NCI-H128 (cell line): ENCODE data around the gene MAST4.
"Not testable (repeated sequence)": the region's sequence is repeated elsewhere in the genome, so short reads cannot be mapped to it uniquely, and the experiment has no call there.

ENCODE experiments used
- DNase-seq: peaks from one replicate; lab custom pipeline; 2025; ENCODE audit not compliant: unreplicated experiment; lab: John Stamatoyannopoulos, UW

The MAST4 gene

DNA sequence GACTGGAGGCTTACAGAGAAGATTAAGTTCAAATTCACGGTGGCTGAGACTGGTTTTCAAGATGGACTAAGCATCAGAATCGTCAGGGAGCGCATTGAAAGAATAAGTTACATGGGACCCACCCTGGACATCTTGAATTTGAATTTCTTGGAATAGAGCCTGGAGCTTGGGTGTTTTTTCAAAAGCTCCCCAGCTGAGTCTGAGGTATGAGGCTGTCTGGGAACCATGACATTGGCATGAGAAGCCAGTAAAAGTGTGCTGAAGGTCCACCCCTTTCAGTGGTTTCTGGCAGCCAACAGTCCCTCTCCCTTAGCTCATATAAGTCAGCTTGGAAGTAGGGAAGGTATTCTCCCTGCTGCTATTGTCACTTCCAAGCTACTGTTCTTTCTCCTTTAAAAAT, 97.8 kb downstream of the MAST4 start:
- no peak for DNase-seq

DNA sequence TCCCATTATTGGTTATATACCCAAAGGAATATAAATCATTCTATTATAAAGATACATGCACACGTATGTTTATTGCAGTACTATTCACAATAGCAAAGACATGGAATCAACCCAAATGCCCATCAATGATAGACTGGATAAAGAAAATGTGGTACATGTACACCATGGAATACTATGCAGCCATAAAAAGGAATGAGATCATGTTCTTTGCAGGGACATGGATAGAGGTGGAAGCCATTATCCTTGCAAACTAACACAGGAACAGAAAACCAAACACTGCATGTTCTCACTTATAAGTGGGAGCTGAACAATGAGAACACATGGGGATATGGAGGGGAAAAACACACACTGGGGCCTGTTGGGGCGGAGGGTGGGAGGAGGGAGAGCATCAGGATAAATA, 99.6 kb downstream of the MAST4 start:
- DNase-seq = not testable (repeated sequence)

DNA sequence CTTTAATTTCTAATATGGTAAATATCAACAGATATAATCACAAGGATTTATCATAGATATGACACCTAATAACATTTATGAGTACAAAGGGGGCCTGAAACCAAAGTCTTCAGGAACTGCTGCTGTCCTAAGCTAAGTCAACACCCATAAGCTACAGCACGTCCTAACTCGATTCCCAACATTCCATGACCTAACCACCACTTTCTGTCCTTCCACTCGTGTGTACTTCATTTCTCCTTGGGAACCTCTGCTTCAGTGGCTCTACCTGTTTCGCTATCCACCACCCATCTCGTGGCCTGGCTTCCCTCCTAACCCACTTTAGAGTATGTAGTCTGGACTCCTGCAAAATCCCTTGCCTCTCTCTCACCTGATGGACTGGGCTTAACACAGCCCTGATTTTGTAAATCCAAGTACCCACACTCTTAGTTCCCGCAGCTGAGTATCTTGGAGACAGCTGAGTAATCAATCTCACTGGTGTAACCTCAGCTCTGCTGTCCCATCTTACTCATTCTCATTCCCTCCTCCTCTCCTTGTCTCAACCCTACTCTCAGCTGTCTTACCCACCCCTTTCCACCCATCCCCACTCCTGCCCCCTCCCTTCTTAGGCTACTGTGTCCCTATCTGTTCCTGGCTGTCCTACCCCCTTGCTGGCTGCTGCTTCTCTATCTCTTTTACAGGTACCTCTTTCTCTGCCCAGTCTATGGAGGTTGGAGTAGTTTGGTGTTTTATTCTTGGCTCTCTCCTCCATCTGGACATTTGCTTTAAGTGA, 101.8 kb downstream of the MAST4 start:
- no peak for DNase-seq

DNA sequence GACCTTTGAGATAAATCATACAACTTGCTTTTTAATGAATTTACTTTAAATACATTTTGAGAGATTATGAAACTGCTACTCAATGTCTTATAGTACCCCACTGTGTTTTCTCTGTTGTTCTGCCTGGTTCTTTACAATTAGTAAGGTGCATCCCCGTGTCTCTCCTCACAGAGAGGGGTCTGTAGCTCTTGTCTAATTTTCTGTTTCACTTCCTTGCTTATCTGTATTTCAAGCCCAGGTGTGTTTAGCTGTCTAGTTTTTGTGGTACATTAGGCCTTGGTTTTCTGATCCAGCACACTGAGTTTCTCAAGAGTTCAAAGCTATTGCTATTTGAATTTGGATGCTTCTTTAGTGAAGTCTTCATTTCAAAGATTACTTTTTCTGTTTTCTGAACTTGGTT, 105.1 kb downstream of the MAST4 start:
- no peak for DNase-seq

DNA sequence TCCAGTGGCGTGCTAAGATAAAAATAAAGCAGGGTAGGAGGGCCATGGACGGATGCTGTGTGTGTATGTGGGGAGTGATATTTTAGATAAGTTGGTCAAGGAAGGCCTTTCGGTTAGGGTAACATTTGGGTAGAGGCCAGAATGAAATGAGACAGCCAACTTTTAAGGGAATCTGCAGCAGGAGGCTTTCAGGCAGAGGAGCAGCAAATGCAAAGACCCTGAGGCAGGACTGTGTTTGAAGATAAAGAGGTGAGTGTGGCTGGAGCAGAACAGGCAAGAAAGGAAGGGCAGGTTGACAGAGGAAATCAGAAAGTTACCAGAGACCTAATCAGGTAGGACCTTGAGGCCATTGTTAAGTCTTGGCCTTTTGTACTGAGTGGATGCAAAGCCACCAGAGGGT, 106.2 kb downstream of the MAST4 start:
- no peak for DNase-seq

DNA sequence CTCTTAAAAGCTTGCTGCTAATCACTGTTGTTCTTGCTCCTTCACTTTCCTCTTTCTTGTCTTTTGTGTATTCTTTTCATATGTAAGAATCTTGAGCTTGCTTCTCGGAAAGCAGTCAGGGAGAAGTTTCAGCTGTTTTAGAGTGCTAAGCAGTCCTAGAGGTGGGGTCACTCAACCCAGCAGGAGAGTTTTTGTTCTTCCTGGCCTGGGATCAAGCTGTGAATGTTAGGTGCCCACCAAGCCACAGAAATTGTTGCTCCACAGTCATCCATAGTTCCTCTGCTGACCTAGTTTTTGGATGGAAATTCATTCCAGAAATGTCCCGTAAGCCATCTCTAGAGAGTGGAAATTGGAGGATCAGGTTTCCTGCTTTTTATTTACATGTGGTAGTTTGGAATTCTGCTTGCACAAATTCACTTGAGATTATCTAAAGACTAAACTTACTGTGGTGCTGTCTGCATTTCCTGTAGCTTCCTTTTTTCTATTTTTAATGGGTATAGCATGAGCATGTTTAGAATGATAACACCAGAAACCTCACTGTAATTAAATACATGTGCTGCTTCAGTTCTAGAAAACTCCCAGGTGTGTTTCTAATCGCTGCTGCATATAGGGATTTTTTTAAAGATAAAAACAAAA, 108.7 kb downstream of the MAST4 start:
- no peak for DNase-seq

DNA sequence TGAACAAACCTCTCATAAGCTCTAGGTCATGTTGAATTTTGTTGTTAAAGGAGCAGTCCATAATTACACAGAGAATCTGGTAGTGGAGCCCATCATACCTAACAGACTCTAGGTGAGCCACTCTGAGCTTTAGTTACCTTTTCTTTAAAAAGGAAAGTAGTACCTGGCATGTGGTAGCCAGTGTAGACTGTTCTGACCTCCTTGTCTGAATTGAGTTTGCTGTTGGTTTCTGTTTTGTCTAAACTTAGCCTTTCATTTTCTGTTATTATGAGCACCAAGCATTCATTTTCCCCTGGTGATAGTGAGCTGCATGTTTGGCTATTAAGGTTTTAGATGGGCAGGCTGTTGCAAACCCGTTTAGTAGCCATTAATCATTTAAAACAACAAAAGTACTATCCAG, 112.2 kb downstream of the MAST4 start:
- no peak for DNase-seq

DNA sequence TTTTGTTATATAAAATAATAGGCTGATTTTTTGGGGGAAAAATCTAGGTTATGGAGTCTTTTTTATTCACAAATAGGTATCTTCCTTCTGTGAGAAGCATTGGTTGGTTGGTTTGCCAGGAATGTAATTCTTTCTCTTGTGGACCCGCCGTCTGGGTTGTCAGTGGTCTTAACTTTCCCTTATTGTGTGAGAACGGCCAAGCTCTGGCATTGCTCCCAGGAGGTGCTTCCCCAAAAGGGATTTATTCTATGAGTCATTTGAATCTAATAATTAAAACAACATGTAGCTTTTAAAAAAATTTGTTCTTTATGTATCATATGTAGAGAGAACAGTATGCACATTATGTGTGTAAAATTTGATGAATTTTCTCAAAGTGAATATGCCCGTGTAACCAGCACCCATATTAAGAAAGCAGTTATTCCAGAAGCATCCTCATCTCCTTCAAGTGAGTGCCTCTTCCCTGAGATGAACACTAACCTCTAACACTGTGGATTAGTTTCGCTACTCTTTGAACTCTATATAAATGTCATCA, 114.4 kb downstream of the MAST4 start:
- no peak for DNase-seq

DNA sequence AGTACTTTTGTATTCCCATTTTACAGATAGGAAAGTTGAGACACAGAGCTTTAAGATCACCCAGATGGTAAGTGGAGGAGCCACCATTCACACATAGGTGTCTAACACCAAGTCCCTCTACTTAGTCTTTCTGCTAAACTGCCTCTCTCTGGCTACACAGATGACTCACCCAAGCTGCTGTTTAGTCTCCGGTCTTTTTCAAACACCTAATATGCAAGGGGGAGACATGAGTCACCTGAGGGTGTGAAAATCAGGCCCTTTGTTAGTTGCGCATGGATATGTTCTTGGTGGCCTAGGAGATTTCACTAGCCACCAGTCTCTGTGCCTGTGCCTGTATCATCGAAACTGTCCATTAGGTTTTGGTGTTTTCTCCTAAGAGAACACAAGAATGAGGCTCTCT, 117.8 kb downstream of the MAST4 start:
- no peak for DNase-seq

DNA sequence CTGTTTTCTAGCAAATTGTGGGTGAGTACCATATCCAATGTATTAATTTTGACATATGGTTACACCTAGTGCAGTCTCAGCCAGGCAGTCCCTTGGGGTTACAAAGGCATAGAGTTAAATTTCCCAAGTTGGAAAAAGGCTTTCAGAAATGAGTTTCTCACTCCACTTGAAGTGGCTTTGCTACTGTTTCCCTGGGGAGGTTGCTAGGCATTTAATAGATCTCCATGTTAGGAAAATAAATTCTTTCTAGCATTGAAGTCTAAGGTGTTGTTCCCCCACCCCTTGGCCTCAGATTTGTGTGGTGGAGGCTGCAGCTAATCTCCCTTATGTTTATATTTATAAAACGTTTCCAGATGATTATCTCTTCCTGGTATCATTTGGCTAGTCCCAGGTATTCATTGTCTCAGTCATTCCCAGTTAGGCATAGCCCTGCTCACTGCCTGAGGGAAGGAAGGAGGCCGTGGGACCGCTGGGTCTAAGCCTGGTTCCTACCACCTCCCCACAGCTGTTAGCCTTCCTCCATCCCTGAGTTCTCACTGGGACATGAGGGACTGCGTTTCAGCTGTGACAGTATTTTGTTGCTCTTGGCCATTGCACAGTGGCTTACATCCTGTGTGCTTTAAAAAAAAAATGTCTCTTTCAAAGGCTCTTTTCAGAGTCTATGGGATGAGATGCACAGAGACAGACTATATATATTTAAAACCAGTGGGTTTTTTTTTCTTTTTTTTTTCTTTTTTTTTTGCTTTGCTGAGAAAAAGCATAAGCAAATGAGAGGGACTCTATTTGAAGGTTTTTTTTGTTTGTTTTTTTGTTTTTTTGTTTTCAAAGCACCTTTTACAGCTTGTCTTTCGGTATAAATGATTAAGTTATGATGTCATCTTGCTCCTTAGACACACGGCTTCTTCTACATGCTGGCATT, 121.5 kb downstream of the MAST4 start:
- DNase-seq = no peak

DNA sequence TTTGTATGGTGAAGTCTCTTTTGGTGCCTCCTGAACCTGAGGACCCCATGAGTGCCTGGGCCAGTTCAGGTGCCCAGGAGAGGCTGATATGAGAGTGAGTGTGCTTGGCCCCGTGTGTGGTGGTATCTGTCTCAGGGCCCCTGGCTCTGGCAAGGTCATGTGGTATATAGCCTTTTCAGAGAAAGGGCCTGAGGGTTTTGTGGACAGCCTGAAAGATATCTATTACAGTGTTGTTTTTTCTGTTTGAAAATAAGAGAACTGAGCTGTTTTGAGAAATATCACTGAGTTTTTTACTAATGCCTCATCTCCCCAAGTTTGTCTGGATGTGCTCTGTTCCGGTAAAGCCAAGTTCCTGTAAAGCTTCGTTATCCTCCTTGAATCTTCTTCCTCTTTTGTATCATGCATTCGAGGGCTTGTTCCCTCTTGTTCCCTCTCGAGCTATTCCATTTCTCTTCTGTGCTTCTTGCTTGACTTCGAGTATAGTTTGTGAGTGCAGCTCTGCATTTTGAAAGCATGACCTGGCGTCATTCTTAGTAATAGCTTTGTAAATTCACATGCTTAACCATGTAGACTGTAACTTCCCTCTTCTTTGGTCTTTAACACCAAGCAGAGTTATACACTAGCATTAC, 122.3 kb downstream of the MAST4 start:
- DNase-seq = no peak

DNA sequence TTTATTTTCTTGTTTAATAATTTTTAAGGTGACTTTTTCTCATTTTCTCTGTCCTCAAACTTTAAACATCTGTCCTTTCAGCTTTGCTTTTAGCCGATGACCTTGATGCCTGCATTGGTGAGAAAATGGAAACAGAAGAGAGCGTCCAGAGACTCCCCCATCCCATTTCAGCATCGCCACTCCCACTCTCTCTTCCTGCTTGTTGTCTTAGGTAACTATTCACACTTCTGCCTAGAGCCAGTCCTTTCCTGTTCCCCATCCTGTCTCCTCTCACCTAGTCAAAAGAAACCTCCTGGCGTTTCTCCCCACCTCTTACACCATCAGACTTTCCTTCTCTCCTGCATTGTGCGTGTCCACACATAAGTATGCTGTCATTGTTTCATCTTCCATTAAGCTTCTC, 124.6 kb downstream of the MAST4 start:
- DNase-seq = no peak

DNA sequence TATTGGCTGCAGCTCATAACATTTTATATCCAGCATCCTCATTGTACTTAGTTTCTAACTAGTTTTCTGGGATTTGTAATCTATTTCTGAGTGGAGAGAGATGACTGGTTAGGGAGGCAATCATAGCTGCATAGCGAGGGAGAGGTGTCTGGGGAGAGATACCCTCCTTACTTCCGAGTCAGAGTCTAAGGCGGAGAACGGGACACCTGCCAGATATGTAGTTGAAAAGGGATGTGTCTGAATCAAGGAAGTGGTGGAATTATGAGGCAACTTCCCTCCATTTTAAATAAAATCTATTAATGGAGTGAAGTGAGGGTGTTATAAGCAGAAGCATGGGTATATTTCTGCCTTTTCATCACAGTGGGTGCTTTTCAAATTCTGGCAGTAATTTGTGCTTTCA, 126.5 kb downstream of the MAST4 start:
- DNase-seq = no peak

DNA sequence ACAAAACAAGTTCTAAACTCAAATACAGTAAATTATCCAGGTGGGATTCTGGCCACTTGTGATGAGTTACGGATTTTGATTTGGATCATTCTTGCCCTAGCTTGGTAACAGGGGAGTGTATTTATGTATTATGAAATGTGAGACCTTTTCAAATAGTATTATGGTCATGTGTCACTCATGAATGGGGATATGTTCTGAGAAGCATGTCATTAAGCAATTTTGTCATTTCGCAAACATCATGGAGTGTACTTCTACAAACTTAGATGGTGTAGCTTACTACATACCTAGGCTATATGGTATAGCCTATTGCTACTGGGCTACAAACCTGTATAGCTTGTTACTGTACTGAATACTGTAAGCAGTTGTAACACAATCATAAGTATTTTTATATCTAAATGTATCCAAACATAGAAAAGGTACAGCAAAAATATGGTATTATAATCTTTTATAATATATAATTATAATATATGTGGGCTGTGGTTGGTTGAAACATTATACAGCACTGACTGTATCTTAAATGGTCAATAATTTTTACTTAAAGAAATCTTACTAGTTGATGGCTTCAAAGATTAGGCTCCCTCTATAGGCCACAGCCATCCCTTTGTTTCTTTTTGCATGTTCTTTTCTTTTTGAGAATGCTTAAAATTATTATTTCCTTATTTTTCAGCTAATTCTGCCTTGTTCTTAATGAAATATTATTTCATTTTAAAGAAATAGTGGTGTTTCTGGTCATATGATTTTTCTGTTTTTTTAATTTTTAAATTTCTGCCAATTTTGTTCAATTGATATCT, 128.4 kb downstream of the MAST4 start:
- no peak for DNase-seq

DNA sequence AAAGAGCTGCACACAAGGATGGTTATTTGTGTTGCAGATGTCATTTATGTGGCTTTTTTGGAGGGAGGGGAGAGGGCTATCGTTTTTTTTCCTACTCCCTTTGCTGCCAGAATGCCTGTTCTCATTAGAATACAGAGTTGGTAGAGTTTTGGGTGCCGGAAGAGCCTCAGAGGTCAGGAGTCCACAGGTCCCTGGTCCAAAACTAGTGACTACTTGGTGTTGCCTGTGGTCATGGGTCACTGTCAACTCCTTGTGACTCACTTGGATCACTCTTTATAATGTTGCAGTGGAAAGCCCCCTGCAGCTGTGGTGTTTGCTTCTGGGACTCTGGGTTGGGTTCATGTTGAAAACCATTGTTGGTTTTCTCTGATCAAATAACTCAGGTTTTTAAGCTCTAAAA, 131.4 kb downstream of the MAST4 start:
- DNase-seq = no peak

DNA sequence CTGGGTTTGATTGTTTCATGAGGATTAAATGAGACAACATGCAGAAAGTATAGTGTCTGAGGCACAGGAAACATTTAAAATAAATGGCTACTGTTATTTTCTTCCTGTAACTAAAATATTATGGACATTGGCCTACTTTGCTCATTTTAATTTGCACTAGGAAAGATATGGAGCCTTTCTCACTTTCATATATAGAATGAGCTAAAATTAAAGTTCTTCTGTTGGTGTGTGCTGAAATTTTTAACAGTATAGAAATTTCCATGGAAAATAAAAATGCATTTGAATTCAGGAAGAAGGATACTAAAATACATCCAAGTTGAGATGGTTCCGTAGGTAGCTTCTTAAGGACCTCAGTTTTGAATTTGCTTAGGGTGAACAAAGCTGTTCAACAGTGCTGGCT, 131.9 kb downstream of the MAST4 start:
- no peak for DNase-seq

DNA sequence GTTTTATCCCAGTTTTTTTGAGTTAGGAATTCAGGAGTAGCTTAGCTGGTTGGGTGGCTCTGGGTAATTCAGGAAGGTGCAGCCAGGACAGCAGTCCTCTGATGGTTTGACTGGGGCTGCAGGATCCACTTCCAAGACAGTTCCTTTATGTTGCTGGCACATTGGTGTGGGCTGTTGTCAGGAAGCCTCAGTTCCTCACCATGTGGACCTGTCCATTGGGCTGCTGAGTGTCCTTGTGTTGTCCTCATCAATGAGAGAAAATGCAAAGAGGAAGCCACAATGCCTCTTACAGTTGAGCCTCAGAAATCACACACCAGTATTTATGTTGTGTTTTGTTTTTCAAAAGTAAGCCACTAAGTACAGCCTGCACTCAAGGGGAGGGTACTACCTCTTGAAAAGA, 140.9 kb downstream of the MAST4 start:
- DNase-seq = no peak

DNA sequence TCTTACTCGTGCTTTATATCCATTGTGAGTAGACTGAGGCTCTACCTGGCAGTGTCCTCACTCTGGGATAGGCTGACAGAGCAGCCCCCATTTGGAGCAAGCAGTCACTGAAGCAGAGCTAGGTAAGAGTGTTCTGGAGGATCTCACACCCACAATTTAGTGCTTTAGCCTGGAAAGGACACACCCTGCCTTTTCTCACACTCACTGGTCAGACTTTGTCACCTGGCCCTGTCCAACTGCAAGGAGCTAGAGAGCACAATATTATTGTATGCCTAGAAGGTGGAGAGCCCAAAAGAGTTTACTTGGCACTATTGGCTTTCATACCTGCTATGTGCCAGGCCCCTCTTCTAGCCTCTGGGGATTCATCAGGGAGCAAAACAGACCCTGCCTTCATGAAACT, 141.9 kb downstream of the MAST4 start:
- no peak for DNase-seq

DNA sequence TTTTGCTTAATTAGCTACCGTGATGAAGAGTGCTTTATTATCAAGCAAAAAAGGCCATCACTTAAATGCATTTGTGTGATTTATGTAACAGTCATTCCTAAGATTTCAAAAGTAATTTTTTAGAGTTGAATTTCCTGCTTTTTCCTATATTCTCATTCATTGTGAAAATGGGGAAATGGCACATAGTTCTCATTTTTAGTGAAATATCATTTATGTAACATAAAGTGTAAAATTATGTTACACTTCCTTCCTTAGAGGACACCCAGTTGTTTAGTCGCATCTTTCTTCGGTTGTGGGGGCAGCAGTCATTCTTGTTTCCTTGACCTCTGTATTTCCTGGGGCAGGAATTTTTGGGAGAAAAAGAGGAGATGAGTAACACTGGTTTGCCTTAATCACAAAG, 142.8 kb downstream of the MAST4 start:
- DNase-seq = no peak

DNA sequence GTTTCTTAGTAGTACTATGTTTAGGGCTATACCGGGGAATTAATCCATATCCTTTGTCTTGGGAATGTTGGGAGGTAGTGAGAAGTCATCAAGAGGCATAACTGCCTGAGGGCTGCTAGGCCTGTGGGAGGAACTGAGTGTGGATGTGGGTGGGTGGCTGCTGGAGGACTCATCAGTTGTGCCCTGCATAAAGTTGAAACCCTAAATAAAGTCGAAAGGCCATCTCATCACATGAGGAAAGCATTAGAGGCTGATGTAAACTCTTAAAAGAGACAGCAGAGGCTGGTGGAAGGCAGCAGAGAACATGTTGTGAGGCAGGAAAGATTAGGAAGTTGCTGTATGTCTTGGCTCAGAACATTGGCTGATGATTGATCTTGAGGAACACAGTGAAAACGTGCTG, 143.8 kb downstream of the MAST4 start:
- DNase-seq = no peak
